Urinary bladder (tissue), 4 donors: ENCODE measurements around the gene DCT. TPM values are rescaled to one million over a fixed set of nuclear protein-coding genes. Genes with fewer than 3 reads are reported as not detected.

Source experiments
- DNase-seq: peaks from one replicate; pipeline ENCODE4 v3.0.0-alpha.2; 2015; ENCODE audit errors: extremely low spot score
- H3K27ac ChIP-seq: one replicate; pipeline ENCODE4 v1.5.1; 2013; ENCODE audit warnings: low read depth, mild to moderate bottlenecking, moderate library complexity
- H3K36me3 ChIP-seq: one replicate; pipeline ENCODE4 v1.6.1; 2013; ENCODE audit warnings: mild to moderate bottlenecking, moderate library complexity; ENCODE audit not compliant: insufficient read depth
- H3K4me1 ChIP-seq: one replicate; pipeline ENCODE4 v1.6.1; 2013; ENCODE audit warnings: mild to moderate bottlenecking, moderate library complexity; ENCODE audit not compliant: insufficient read depth
- H3K4me3 ChIP-seq: one replicate; pipeline ENCODE4 v1.5.1; 2013; ENCODE audit warnings: low read depth, low read length
- WGBS: extraction: QIAGEN DNeasy Blood & Tissue Kit; methylation state at CpG from one replicate; pipeline ENCODE4 v1.1.7; 2013; 5-methylcytosine and 5-hydroxymethylcytosine counted together
- polyA plus RNA-seq: library from polyadenylated mRNA; stranded (reverse); fragments of 200-250 nt; gene quantifications from one replicate; pipeline ENCODE4 v1.2.3, GENCODE V29; 2013
- total RNA-seq: library from RNA; depleted of rRNA; stranded (reverse); fragments of >200 nt; gene quantifications from one replicate; pipeline ENCODE4 v1.2.3, GENCODE V29; 2014
- donor health status: healthy with polysubstance abuse.
- donor health status: healthy.

Gene DCT
- total and polyA plus RNA-seq, 2 donors = 0.15 to 0.21 TPM

GRCh38 chr13:94408314-94409036 lies 71.0 kb downstream of the DCT start:
- Histone ChIP-seq H3K27ac (no peak overlapping the region), H3K36me3 (peaks cover 2% of the 10 kb centered on the region), H3K4me3 (no peak overlapping the region), H3K4me1 (no peaks in the 10 kb centered on the region)
- 68% methylated on average over 7 of the region's 7 CpGs for WGBS
- DNase-seq = no peak

GRCh38 chr13:94400874-94401273 lies 78.6 kb downstream of the DCT start:
- Histone ChIP-seq H3K4me3 (no peak overlapping the region), H3K36me3 (peaks cover 2% of the 10 kb centered on the region), H3K4me1 (no peaks in the 10 kb centered on the region), H3K27ac (no peak overlapping the region)
- no peak for DNase-seq
- WGBS = 87% methylated on average over 4 of the region's 4 CpGs

DNA sequence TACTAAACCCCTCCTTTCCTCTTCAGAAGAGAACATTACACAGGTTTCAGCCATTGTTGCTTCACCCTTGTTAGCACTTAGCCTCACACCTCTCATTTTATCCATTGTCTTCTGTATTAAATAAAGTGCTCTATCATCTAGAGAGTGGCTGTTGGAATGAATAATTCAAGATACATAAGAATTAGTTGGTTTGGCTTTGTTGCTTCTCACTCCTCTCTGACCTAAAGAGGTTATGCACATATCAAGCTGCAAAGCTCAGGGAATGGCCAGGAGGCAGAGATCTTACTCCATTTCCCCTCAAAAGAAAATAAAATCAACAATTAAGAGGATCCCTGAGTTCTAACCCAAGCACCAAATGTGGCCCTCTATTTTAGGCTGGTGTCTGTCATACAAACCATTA lies 79.7 kb downstream of the DCT start:
- H3K4me3 ChIP-seq = no peak overlapping the region
- no peaks in the 10 kb centered on the region for H3K4me1 ChIP-seq
- no peak overlapping the region for H3K27ac ChIP-seq
- H3K36me3 ChIP-seq = peaks cover 2% of the 10 kb centered on the region
- DNase-seq = no peak

- no peak overlapping the region for H3K4me3 ChIP-seq
- DNase-seq = no peak
- H3K4me1 ChIP-seq = no peaks in the 10 kb centered on the region
- no peaks in the 10 kb centered on the region for H3K36me3 ChIP-seq
- no peak overlapping the region for H3K27ac ChIP-seq
- WGBS = 60% methylated on average over 5 of the region's 5 CpGs
Measured at GRCh38 chr13:94395860-94396259, 83.6 kb downstream of the DCT start.

- no peak for DNase-seq
- H3K27ac ChIP-seq = no peak overlapping the region
- H3K36me3 ChIP-seq = no peaks in the 10 kb centered on the region
- no peaks in the 10 kb centered on the region for H3K4me1 ChIP-seq
- 62% methylated on average over 4 of the region's 4 CpGs for WGBS
- H3K4me3 ChIP-seq = no peak overlapping the region
Measured at GRCh38 chr13:94394723-94395122, 84.8 kb downstream of the DCT start.

DNA sequence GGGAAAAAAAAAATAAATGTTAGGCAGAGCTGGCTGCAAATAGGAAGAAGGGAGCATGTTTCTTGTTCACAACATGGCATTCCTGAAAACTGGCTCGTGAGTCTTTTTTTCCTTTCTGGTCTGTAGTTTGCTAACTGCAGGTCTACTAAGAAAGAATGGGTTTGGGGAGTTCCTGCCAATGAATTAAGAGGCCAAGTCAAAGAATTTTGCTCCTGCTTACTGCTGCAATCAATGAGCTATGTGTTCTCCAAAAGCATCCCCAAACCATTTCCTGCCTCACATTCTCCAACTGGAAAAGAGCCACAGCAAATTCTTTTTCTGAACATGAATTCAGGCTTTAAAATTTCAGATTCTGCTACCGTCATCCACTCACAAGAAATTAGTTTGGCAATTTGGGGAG lies 88.6 kb downstream of the DCT start:
- Histone ChIP-seq H3K4me3 (no peak overlapping the region), H3K4me1 (no peaks in the 10 kb centered on the region), H3K27ac (no peak overlapping the region), H3K36me3 (no peaks in the 10 kb centered on the region)
- WGBS = 41% methylated on average over 2 of the region's 2 CpGs
- DNase-seq = no peak

GRCh38 chr13:94389604-94390351 lies 89.7 kb downstream of the DCT start:
- DNase-seq = no peak
- 41% methylated on average over 7 of the region's 7 CpGs for WGBS
- Histone ChIP-seq H3K4me3 (no peak overlapping the region), H3K4me1 (no peaks in the 10 kb centered on the region), H3K36me3 (no peaks in the 10 kb centered on the region), H3K27ac (no peak overlapping the region)

- no peak for DNase-seq
- Histone ChIP-seq H3K4me3 (no peak overlapping the region), H3K36me3 (no peaks in the 10 kb centered on the region)
Measured at GRCh38 chr13:94387047-94387446, 92.4 kb downstream of the DCT start.

More at GRCh38 chr13:94387047-94387446, 92.4 kb downstream of the DCT start:
- Histone ChIP-seq H3K4me1 (no peaks in the 10 kb centered on the region), H3K27ac (no peak overlapping the region)

Other genes with a start within 250 kb of the DCT start
- 28.7 TPM for gene TGDS, start 116.5 kb upstream of the DCT start, total RNA-seq
- gene TGDS, start 116.5 kb upstream of the DCT start, polyA plus RNA-seq = 9.2 TPM
- gene GPR180, start 122.2 kb upstream of the DCT start, total RNA-seq = 21.5 TPM
- gene GPR180, start 122.2 kb upstream of the DCT start, polyA plus RNA-seq = 2.4 TPM
- 0.11 TPM for gene SOX21, start 232.9 kb upstream of the DCT start, total RNA-seq
- gene SOX21, start 232.9 kb upstream of the DCT start, polyA plus RNA-seq = not detected